Hepatocyte (in vitro differentiated cells): ENCODE results near the gene NPB. TPM values are rescaled to one million over a fixed set of nuclear protein-coding genes. Genes with fewer than 3 reads are reported as not detected.

ENCODE experiments used
- DNase-seq: peaks from one replicate; pipeline ENCODE4 v3.0.0-alpha.2; 2016; ENCODE audit warnings: low spot score
- H2AFZ ChIP-seq: fragments of 200-600 bp; sonication (generic); 2 replicates; pipeline ENCODE4 v1.6.0; 2016; ENCODE audit warnings: antibody characterized with exemption, mild to moderate bottlenecking
- H3K27ac ChIP-seq: fragments of 200-600 bp; sonication (generic); 2 replicates; pipeline ENCODE4 v1.5.1; 2016; ENCODE audit warnings: mild to moderate bottlenecking
- H3K27me3 ChIP-seq: fragments of 200-600 bp; sonication (generic); 2 replicates; pipeline ENCODE4 v1.6.1; 2016
- H3K36me3 ChIP-seq: fragments of 200-600 bp; sonication (generic); replicated peaks from 2 replicates; pipeline ENCODE4 v1.5.1; 2016; ENCODE audit warnings: low read depth; ENCODE audit not compliant: insufficient read depth
- H3K4me1 ChIP-seq: fragments of 200-600 bp; sonication (generic); 2 replicates; pipeline ENCODE4 v1.5.1; 2016; ENCODE audit warnings: mild to moderate bottlenecking, moderate library complexity; ENCODE audit not compliant: insufficient read depth
- H3K4me2 ChIP-seq: fragments of 200-600 bp; sonication (generic); 2 replicates; pipeline ENCODE4 v1.6.0; 2016
- H3K4me3 ChIP-seq: fragments of 200-600 bp; sonication (generic); 2 replicates; pipeline ENCODE4 v1.5.1; 2016; ENCODE audit warnings: mild to moderate bottlenecking
- H3K79me2 ChIP-seq: fragments of 200-600 bp; sonication (generic); 2 replicates; pipeline ENCODE4 v1.6.0; 2017; ENCODE audit warnings: mild to moderate bottlenecking
- H3K9me2 ChIP-seq: fragments of 200-600 bp; sonication (generic); replicated peaks from 2 replicates; pipeline ENCODE4 v1.6.0; 2017; ENCODE audit warnings: mild to moderate bottlenecking; ENCODE audit not compliant: insufficient read depth
- H3K9me3 ChIP-seq: fragments of 200-600 bp; sonication (generic); 2 replicates; pipeline ENCODE4 v1.5.1; 2016; ENCODE audit warnings: low read depth, mild to moderate bottlenecking
- H4K20me1 ChIP-seq: fragments of 200-600 bp; sonication (generic); 2 replicates; pipeline ENCODE4 v1.6.0; 2016; ENCODE audit warnings: mild to moderate bottlenecking; ENCODE audit not compliant: insufficient read depth, poor library complexity, severe bottlenecking
- CTCF ChIP-seq: fragments of 200-600 bp; sonication (generic); IDR thresholded peaks from 2 replicates; pipeline ENCODE4 v1.5.1; 2016; ENCODE audit warnings: antibody characterized with exemption, mild to moderate bottlenecking; ENCODE audit not compliant: poor library complexity
- EZH2 ChIP-seq: fragments of 200-600 bp; sonication (generic); IDR thresholded peaks from 2 replicates; pipeline ENCODE4 v1.6.1; 2016; ENCODE audit warnings: antibody characterized with exemption, mild to moderate bottlenecking, borderline replicate concordance
- EZH2phosphoT487 ChIP-seq: fragments of 200-600 bp; sonication (generic); IDR thresholded peaks from one replicate; pipeline ENCODE4 v1.6.1; 2018; ENCODE audit warnings: antibody characterized with exemption, mild to moderate bottlenecking, low read depth, moderate library complexity; ENCODE audit not compliant: unreplicated experiment, severe bottlenecking
- WGBS: methylation state at CpG from one replicate; pipeline ENCODE4 v1.1.6; 2016; ENCODE audit warnings: low lambda C conversion rate; ENCODE audit errors: missing lambda C conversion rate; 5-methylcytosine and 5-hydroxymethylcytosine counted together
- polyA plus RNA-seq: library from polyadenylated mRNA; unstranded; fragments of >200 nt; fragmentation: Nextera tagmentation; extraction: Ambion mirVana; gene quantifications from 2 replicates; pipeline ENCODE4 v1.2.1, GENCODE V29; 2016
- total RNA-seq: library from RNA; depleted of rRNA; stranded (reverse); fragments of >200 nt; gene quantifications from 2 replicates; pipeline ENCODE4 v1.2.3, GENCODE V29; 2014

NPB gene
- total and polyA plus RNA-seq, 2 experiments from 2014 or later: 0.47 to 2.2 TPM

DNA sequence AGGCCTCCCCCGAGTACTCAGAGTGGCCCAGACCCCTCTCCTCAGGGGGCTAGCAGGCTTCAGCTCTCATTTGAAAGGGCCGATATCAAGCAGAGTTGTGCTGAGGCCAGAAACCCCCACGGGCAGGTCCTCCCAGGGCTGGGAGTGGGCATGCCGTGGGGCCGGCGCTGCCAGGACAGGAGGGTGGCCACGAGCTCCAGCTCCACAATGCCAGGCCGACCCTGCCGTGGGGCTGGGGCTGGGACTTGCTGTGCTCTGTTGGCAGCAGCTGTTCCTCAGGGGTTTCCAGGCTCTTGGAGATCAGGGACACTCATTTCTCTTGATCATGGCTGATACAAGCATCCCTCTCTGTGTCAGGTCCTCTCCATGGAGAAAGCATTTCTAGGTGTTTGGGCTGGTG lies 3.2 kb upstream of the NPB start:
- no peak overlapping the region for H3K4me2 ChIP-seq
- H3K4me3 ChIP-seq: no peak overlapping the region
- H2AFZ ChIP-seq: no peak overlapping the region
- WGBS: 94% methylated on average over 9 of the region's 9 CpGs
- H3K79me2 ChIP-seq: no peaks in the 10 kb centered on the region
- no peaks in the 10 kb centered on the region for H3K36me3 ChIP-seq
- peaks cover 3% of the 10 kb centered on the region for H4K20me1 ChIP-seq
- no peaks in the 10 kb centered on the region for H3K9me3 ChIP-seq
- no peaks in the 10 kb centered on the region for H3K9me2 ChIP-seq
- no peak for DNase-seq
- H3K27ac ChIP-seq: no peak overlapping the region
- H3K4me1 ChIP-seq: peaks cover 11% of the 10 kb centered on the region
- H3K27me3 ChIP-seq: no peaks in the 10 kb centered on the region
- no peak for TF ChIP-seq EZH2

DNA sequence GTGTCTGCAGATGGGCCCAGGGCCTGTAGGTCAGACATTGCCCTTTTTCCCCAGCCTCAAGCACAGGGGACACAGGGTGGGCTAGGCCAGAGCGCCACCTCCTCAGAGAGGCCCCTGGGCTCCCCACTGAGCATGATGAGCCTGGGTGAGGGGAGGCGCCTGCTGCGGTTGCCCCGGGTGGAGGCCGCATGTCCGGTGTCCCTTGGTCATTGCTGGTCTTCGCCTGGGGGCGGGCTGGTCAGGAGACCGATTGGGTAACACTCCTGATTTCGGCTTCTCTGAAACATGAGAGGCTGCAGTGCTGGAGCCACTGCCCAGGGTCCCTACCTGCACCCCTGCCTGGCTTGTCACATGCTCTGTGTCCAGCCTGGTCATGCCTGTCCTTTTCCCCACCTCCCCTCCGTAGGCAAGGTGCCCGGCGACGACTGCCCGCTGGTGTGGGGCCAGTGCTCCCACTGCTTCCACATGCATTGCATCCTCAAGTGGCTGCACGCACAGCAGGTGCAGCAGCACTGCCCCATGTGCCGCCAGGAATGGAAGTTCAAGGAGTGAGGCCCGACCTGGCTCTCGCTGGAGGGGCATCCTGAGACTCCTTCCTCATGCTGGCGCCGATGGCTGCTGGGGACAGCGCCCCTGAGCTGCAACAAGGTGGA lies 2.4 kb upstream of the NPB start:
- H3K9me2 ChIP-seq: no peaks in the 10 kb centered on the region
- no peaks in the 10 kb centered on the region for H3K27me3 ChIP-seq
- peaks cover 11% of the 10 kb centered on the region for H3K4me1 ChIP-seq
- no peak overlapping the region for H3K4me2 ChIP-seq
- no peaks in the 10 kb centered on the region for H3K9me3 ChIP-seq
- no peak for DNase-seq
- no peaks in the 10 kb centered on the region for H3K36me3 ChIP-seq
- TF ChIP-seq EZH2 (no peak), EZH2phosphoT487 (no peak), CTCF (no peak)
- H3K4me3 ChIP-seq: no peak overlapping the region
- H3K27ac ChIP-seq: no peak overlapping the region
- no peaks in the 10 kb centered on the region for H3K79me2 ChIP-seq
- WGBS: 97% methylated on average over 22 of the region's 22 CpGs
- peaks cover 3% of the 10 kb centered on the region for H4K20me1 ChIP-seq
- H2AFZ ChIP-seq: no peak overlapping the region

- WGBS: 86% methylated on average over 18 of the region's 18 CpGs
Observed at GRCh38 chr17:81900181-81900820, 1.7 kb upstream of the NPB start.

More at GRCh38 chr17:81900181-81900820, 1.7 kb upstream of the NPB start:
- Histone ChIP-seq H4K20me1 (peaks cover 3% of the 10 kb centered on the region), H3K36me3 (no peaks in the 10 kb centered on the region), H2AFZ (no peak overlapping the region), H3K79me2 (no peaks in the 10 kb centered on the region), H3K4me2 (no peak overlapping the region), H3K27ac (no peak overlapping the region), H3K27me3 (no peaks in the 10 kb centered on the region), H3K4me3 (no peak overlapping the region), H3K9me2 (no peaks in the 10 kb centered on the region), H3K4me1 (peaks cover 11% of the 10 kb centered on the region), H3K9me3 (no peaks in the 10 kb centered on the region)
- TF ChIP-seq CTCF (no peak), EZH2phosphoT487 (no peak), EZH2 (no peak)
- DNase-seq: no peak
